ENCODE data around the gene UBE2J1. TPM values are rescaled to one million over a fixed set of nuclear protein-coding genes. Genes with fewer than 3 reads are reported as not detected.

The UBE2J1 gene
- total and polyA plus RNA-seq, 10 of the 15 experiments (the other 5 are each of a cell fraction or from before 2014, with no cell fraction given), result 48.7 to 131 (median 90.0) TPM

DNA sequence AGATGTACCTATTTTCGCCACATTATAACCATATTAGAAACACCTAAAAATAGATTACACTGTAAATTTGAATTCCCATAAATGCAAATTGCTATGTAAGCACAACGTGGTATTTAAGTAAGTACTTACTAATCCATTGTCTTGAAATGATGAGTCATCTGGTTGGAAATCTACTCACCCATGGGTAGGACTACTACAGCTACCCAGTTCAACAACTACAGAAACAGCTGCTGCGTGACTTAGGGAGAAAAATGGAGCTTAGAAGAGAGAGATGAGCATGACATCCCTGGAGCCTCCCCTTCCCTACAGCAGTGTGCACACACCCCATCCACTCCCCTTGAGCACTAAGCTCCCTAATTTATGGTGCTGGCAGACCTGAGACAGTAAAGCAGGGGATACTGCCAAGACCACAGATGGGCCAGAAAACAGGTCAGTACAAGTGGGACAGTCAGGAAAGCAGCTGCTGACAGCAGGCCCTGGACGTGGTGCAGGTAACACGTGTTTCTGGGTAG is 32.7 kb upstream of the UBE2J1 start:
- peaks cover 8% of the 10 kb centered on the region for H3K79me2 ChIP-seq (ENCODE audit: control insufficient read depth, insufficient read depth, low read length)

More for the DNA sequence above, 32.7 kb upstream of the UBE2J1 start:
- intact Hi-C loops (cut with micrococcal nuclease; ENCODE audit: unreplicated experiment), result no loop called here
- Histone ChIP-seq H3K27me3 (replicated peaks in 1 of 2; ENCODE audit: control insufficient read depth in 2 of 2, insufficient read depth in 2 of 2, low read length in 1 of 2) (no peaks in the 10 kb centered on the region), H4K20me1 (ENCODE audit: control insufficient read depth, insufficient read depth) (no peaks in the 10 kb centered on the region), H3K27ac (ENCODE audit: control insufficient read depth, insufficient read depth) (no peak overlapping the region), H3K4me2 (ENCODE audit: control insufficient read depth, insufficient read depth) (peak overlapping the region; percentile 1; the same call in 1 of the 2 replicates), H3K9me3 (replicated peaks; ENCODE audit: control insufficient read depth, insufficient read depth, low read length) (no peaks in the 10 kb centered on the region), H3K4me3 (no peak overlapping the region), H2AFZ (ENCODE audit: control insufficient read depth, low read depth, low read length) (no peak overlapping the region), H3K4me1 (ENCODE audit: control insufficient read depth, insufficient read depth, low read length) (peaks cover 20% of the 10 kb centered on the region), H3K9ac (ENCODE audit: control insufficient read depth, insufficient read depth, low read length) (no peak overlapping the region), H3K36me3 (ENCODE audit: control insufficient read depth in 2 of 2, insufficient read depth in 2 of 2, low read length in 1 of 2) (no peaks in the 10 kb centered on the region; a peak in 1 of 4 replicates)
- FAIRE-seq, result no peak
- CTCF ChIA-PET, result interaction anchor here (1.0 to 4.2 kb wide), 3 partner anchors 9 to 17 kb away, joined by 3 to 18 read pairs (median 6); no protein-coding TSS in a partner anchor
- TF ChIP-seq RB1 (IDR thresholded peaks at IDR 0.05; ENCODE audit: borderline replicate concordance) (no peak), MTA2 (IDR thresholded peaks at IDR 0.05; ENCODE audit: low read depth) (0 out of 2 replicates have a peak, but pooled peaks have one; percentile 31), JUND (IDR thresholded peaks at IDR 0.05; ENCODE audit: low read depth, low read length) (0 out of 2 replicates have a peak, but pooled peaks have one; percentile 25), BHLHE40 (IDR thresholded peaks at IDR 0.05; ENCODE audit: borderline replicate concordance in 1 of 2, low read depth in 2 of 2, low read length in 1 of 2) (0 out of 4 replicates have a peak, but pooled peaks of 1 of the 2 experiments have one; percentile 24), JUNB (IDR thresholded peaks at IDR 0.05) (peak; percentile 58), BCL11A (IDR thresholded peaks at IDR 0.05; ENCODE audit: low read depth, low read length) (0 out of 2 replicates have a peak, but pooled peaks have one; percentile 21), ATF7 (IDR thresholded peaks at IDR 0.05; ENCODE audit: low read depth) (peak; percentile 23; the same call in 1 of the 2 replicates), SMC3 (IDR thresholded peaks at IDR 0.05; ENCODE audit: borderline replicate concordance, low read length) (no peak), RUNX3 (IDR thresholded peaks at IDR 0.05; ENCODE audit: low read length) (peak; percentile 63), NFXL1 (IDR thresholded peaks at IDR 0.05; ENCODE audit: borderline replicate concordance) (no peak), CBFB (IDR thresholded peaks at IDR 0.05; ENCODE audit: low read depth) (no peak), MEF2A (IDR thresholded peaks at IDR 0.05; ENCODE audit: insufficient read depth, low read depth, low read length) (peak; percentile 83), POU2F2 (IDR thresholded peaks at IDR 0.05; ENCODE audit: borderline replicate concordance, low read depth, low read length) (peak; percentile 25; the same call in 1 of the 3 replicates), NR2F1 (conservative IDR thresholded peaks at IDR 0.05) (no peak), TCF3 (IDR thresholded peaks at IDR 0.05; ENCODE audit: borderline replicate concordance, insufficient read depth, low read depth, low read length) (peak; percentile 71; the same call in 1 of the 2 replicates), ETV6 (conservative IDR thresholded peaks at IDR 0.05 in 1 of 2, IDR thresholded peaks at IDR 0.05 in 1 of 2; ENCODE audit: borderline replicate concordance in 1 of 2, low read depth in 1 of 2) (0 out of 4 replicates have a peak, but pooled peaks of 1 of the 2 experiments have one; percentile 18), MEF2B (IDR thresholded peaks at IDR 0.05; ENCODE audit: partially characterized antibody, poor library complexity, severe bottlenecking) (peak; percentile 66), IKZF2 (IDR thresholded peaks at IDR 0.05) (peak; percentile 17 to 38; a peak in 1 of 4 replicates), PAX5 (IDR thresholded peaks at IDR 0.05; ENCODE audit: borderline replicate concordance, low read depth, low read length) (peak; percentile 70)
- TF ChIP-seq, protein P1, sequence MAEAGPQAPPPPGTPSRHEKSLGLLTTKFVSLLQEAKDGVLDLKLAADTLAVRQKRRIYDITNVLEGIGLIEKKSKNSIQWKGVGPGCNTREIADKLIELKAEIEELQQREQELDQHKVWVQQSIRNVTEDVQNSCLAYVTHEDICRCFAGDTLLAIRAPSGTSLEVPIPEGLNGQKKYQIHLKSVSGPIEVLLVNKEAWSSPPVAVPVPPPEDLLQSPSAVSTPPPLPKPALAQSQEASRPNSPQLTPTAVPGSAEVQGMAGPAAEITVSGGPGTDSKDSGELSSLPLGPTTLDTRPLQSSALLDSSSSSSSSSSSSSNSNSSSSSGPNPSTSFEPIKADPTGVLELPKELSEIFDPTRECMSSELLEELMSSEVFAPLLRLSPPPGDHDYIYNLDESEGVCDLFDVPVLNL (IDR thresholded peaks at IDR 0.05; ENCODE audit: low read depth, low read length), result no peak
- TF ChIP-seq, protein P2, sequence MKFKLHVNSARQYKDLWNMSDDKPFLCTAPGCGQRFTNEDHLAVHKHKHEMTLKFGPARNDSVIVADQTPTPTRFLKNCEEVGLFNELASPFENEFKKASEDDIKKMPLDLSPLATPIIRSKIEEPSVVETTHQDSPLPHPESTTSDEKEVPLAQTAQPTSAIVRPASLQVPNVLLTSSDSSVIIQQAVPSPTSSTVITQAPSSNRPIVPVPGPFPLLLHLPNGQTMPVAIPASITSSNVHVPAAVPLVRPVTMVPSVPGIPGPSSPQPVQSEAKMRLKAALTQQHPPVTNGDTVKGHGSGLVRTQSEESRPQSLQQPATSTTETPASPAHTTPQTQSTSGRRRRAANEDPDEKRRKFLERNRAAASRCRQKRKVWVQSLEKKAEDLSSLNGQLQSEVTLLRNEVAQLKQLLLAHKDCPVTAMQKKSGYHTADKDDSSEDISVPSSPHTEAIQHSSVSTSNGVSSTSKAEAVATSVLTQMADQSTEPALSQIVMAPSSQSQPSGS (IDR thresholded peaks at IDR 0.05; ENCODE audit: low read length), result peak; percentile 61; the same call in 1 of the 2 replicates
- in situ Hi-C loops (cut with MboI), result no loop called here
- peak; percentile 53 for ATAC-seq
- SMC1A ChIA-PET (ENCODE audit: uncharacterized antibody, unreplicated experiment), result interaction anchor here (1.1 to 1.5 kb wide), 3 partner anchors 9 to 20 kb away, joined by 3 to 8 read pairs (median 4); no protein-coding TSS in a partner anchor
- POLR2A ChIA-PET, result interaction anchor here (0.6 kb wide), 1 partner anchor 26 kb away, joined by 3 read pairs; no protein-coding TSS in a partner anchor
- WGBS (ENCODE audit: insufficient coverage, insufficient replicate concordance, low lambda C conversion rate, missing lambda C conversion rate), result 21% methylated on average over 5 of the region's 5 CpGs
- peak; percentile 51 for DNase-seq (ENCODE audit: low read depth, low spot score)
- BruUV-seq (replicated peaks), result no TSS peak
- RAD21 ChIA-PET (ENCODE audit: unreplicated experiment), result interaction anchor here (0.6 to 1.6 kb wide), 2 partner anchors 14 to 30 kb away, joined by 3 to 6 read pairs; no protein-coding TSS in a partner anchor
